Keratinocyte (primary cell): ENCODE data around the gene GLI3. TPM values are rescaled to one million over a fixed set of nuclear protein-coding genes. Genes with fewer than 3 reads are reported as not detected.
A peak's percentile ranks its signal among the peaks of the same experiment; 100 is the strongest.

Experiments used
- DNase-seq: peaks from one replicate; pipeline ENCODE4 v3.0.0-alpha.2; 2011; ENCODE audit warnings: low read depth, missing footprints, low spot score
- FAIRE-seq: peaks from 2 replicates; lab custom pipeline; 2011; peaks lifted over from hg19 to GRCh38; lab: Jason Lieb, UNC
- H2AFZ ChIP-seq: 2 replicates; pipeline ENCODE4 v1.6.0; 2012; ENCODE audit warnings: low read length, control low read depth, inconsistent platforms; ENCODE audit not compliant: control insufficient read depth
- H3K27ac ChIP-seq: 2 replicates; pipeline ENCODE4 v1.5.1; 2011; ENCODE audit warnings: low read length; ENCODE audit not compliant: control insufficient read depth, insufficient read depth
- H3K27me3 ChIP-seq: 3 replicates; pipeline ENCODE4 v1.6.0; 2011; ENCODE audit warnings: low read length; ENCODE audit not compliant: control insufficient read depth, insufficient read depth; ENCODE audit errors: extremely low read depth
- H3K36me3 ChIP-seq, 2 experiments: 2 replicates in 1 of 2; 3 replicates in 1 of 2; pipeline ENCODE4 v1.5.1; 2011; ENCODE audit warnings: low read length in 2 of 2, mild to moderate bottlenecking in 1 of 2; ENCODE audit not compliant: control insufficient read depth in 2 of 2, insufficient read depth in 2 of 2; ENCODE audit errors: extremely low read depth in 1 of 2
- H3K4me1 ChIP-seq: 3 replicates; pipeline ENCODE4 v1.5.1; 2011; ENCODE audit warnings: low read length; ENCODE audit not compliant: control insufficient read depth, insufficient read depth; ENCODE audit errors: extremely low read depth
- H3K4me2 ChIP-seq: 3 replicates; pipeline ENCODE4 v1.6.0; 2011; ENCODE audit warnings: low read depth, low read length; ENCODE audit not compliant: control insufficient read depth, insufficient read depth; ENCODE audit errors: extremely low read depth
- H3K4me3 ChIP-seq, 3 experiments: fragments of 200-600 bp in 1 of 3; sonication (generic) in 1 of 3; 2 replicates in 2 of 3; 3 replicates in 1 of 3; pipeline ENCODE4 v1.5.1; 2011 to 2016; ENCODE audit warnings: low read length in 3 of 3, mild to moderate bottlenecking in 3 of 3, control low read depth in 2 of 3, inconsistent platforms in 1 of 3, low read depth in 1 of 3, mixed read lengths in 1 of 3, mixed run types in 1 of 3, moderate library complexity in 1 of 3; ENCODE audit not compliant: control insufficient read depth in 2 of 3, insufficient read depth in 2 of 3; ENCODE audit errors: extremely low read depth in 1 of 3
- H3K79me2 ChIP-seq: 2 replicates; pipeline ENCODE4 v1.6.0; 2012; ENCODE audit warnings: low read length; ENCODE audit not compliant: control insufficient read depth, insufficient read depth
- H3K9ac ChIP-seq: 3 replicates; pipeline ENCODE4 v1.6.0; 2011; ENCODE audit warnings: low read length; ENCODE audit not compliant: control insufficient read depth, insufficient read depth; ENCODE audit errors: extremely low read depth
- H3K9me1 ChIP-seq: 3 replicates; pipeline ENCODE4 v1.6.0; 2011; ENCODE audit warnings: low read length; ENCODE audit not compliant: control insufficient read depth, insufficient read depth; ENCODE audit errors: extremely low read depth
- H3K9me3 ChIP-seq: 2 replicates; pipeline ENCODE4 v1.5.1; 2012; ENCODE audit warnings: low read depth, low read length; ENCODE audit not compliant: control insufficient read depth
- H4K20me1 ChIP-seq: 3 replicates; pipeline ENCODE4 v1.6.0; 2011; ENCODE audit warnings: low read length; ENCODE audit not compliant: control insufficient read depth, insufficient read depth; ENCODE audit errors: extremely low read depth
- CTCF ChIP-seq, 3 experiments: IDR thresholded peaks in 1 of 3; conservative IDR thresholded peaks in 1 of 3; optimal IDR thresholded peaks in 1 of 3; 2 replicates in 2 of 3; 3 replicates in 1 of 3; pipeline versions ENCODE3 to v1.5.1; 2011; ENCODE audit warnings: low read length in 3 of 3, mild to moderate bottlenecking in 3 of 3, moderate library complexity in 2 of 3, control low read depth in 1 of 3, inconsistent platforms in 1 of 3; ENCODE audit not compliant: insufficient read depth in 2 of 3; ENCODE audit errors: extremely low read depth in 1 of 3
- EZH2 ChIP-seq: IDR thresholded peaks from one replicate; pipeline ENCODE4 v1.6.1; 2012; ENCODE audit warnings: inconsistent platforms, mild to moderate bottlenecking, low read length, moderate library complexity
- dilution Hi-C: fragments of 300-500 bp; cut with MboI; formaldehyde crosslinking; loops from one replicate; pipeline ENCODE4 v1.7.0; 2020; ENCODE audit warnings: low sequenced_read_pairs; ENCODE audit not compliant: extremely low pct_ligation_motif_present
- polyA plus RNA-seq, 5 experiments: library from polyadenylated mRNA; depleted of rRNA in 3 of 5; stranded (reverse) in 3 of 5; stranded (forward) in 1 of 5; unstranded in 1 of 5; fragments of >200 nt; gene quantifications; 1 replicate in 1 of 5; 2 replicates in 3 of 5; 3 replicates in 1 of 5; pipeline versions ENCODE4 v1.2.1 to v1.2.3, GENCODE V29; 2011 to 2012; ENCODE audit warnings: missing spikeins in 2 of 5, low read depth in 1 of 5, low replicate concordance in 1 of 5

Gene GLI3
- polyA plus RNA-seq, 1 donor (not counting 4 experiments of a cell fraction or from before 2014, with no cell fraction given): 3.6 TPM

GRCh38 chr7:42123716-42124115, 113.3 kb downstream of the GLI3 start:
- H3K9me1 ChIP-seq: no peaks in the 10 kb centered on the region
- H2AFZ ChIP-seq: no peak overlapping the region
- H3K9ac ChIP-seq: no peak overlapping the region
- H3K4me2 ChIP-seq: no peak overlapping the region
- no peaks in the 10 kb centered on the region for H3K27me3 ChIP-seq
- FAIRE-seq (peak; percentile 26), DNase-seq (no peak)
- TF ChIP-seq EZH2: no peak
- TF ChIP-seq CTCF (optimal IDR thresholded peaks at IDR 0.05 in 1 of 3, IDR thresholded peaks at IDR 0.05 in 1 of 3, conservative IDR thresholded peaks at IDR 0.05 in 1 of 3; ENCODE audit: extremely low read depth in 1 of 3, insufficient read depth in 2 of 3, low read length in 3 of 3): no peak
- no peak overlapping the region for H3K27ac ChIP-seq
- dilution Hi-C loops: no loop called here
- H3K9me3 ChIP-seq: no peaks in the 10 kb centered on the region
- H4K20me1 ChIP-seq: no peaks in the 10 kb centered on the region
- peaks cover 2% of the 10 kb centered on the region for H3K4me1 ChIP-seq
- no peaks in the 10 kb centered on the region for H3K79me2 ChIP-seq
- H3K4me3 ChIP-seq: no peak overlapping the region
- no peaks in the 10 kb centered on the region for H3K36me3 ChIP-seq

GRCh38 chr7:42120191-42120590, 116.8 kb downstream of the GLI3 start:
- H3K79me2 ChIP-seq: no peaks in the 10 kb centered on the region
- DNase-seq: no peak
- no peak overlapping the region for H3K9ac ChIP-seq
- no peaks in the 10 kb centered on the region for H3K4me1 ChIP-seq
- no peaks in the 10 kb centered on the region for H3K9me1 ChIP-seq
- no peak overlapping the region for H3K4me2 ChIP-seq
- no peak overlapping the region for H3K4me3 ChIP-seq
- TF ChIP-seq EZH2 (no peak), CTCF (optimal IDR thresholded peaks at IDR 0.05 in 1 of 3, IDR thresholded peaks at IDR 0.05 in 1 of 3, conservative IDR thresholded peaks at IDR 0.05 in 1 of 3; ENCODE audit: extremely low read depth in 1 of 3, insufficient read depth in 2 of 3, low read length in 3 of 3) (no peak)
- H2AFZ ChIP-seq: no peak overlapping the region
- H3K27ac ChIP-seq: no peak overlapping the region
- H3K9me3 ChIP-seq: no peaks in the 10 kb centered on the region
- no peak for FAIRE-seq
- H3K36me3 ChIP-seq: no peaks in the 10 kb centered on the region
- dilution Hi-C loops: no loop called here
- no peaks in the 10 kb centered on the region for H3K27me3 ChIP-seq
- H4K20me1 ChIP-seq: no peaks in the 10 kb centered on the region
